Upper lobe of left lung (tissue), 6 donors: Measurements from ENCODE around the gene CMTR1. TPM values are rescaled to one million over a fixed set of nuclear protein-coding genes. Genes with fewer than 3 reads are reported as not detected.

Source experiments
- ATAC-seq, 2 donors: fragments of 200-7000 bp; cut with Tn5 transposase; one replicate each; pipeline ENCODE4 v1.9.1; 2022; ENCODE audit warnings: mild to moderate bottlenecking in 2 of 2, moderate library complexity in 2 of 2; ENCODE audit not compliant: low FRiP score in 2 of 2
- DNase-seq, 2 donors: peaks; one replicate each; pipeline ENCODE4 v3.0.0-alpha.2; 2019 to 2020
- H3K27ac ChIP-seq, 4 donors: fragments of 200-600 bp; sonication (generic); one replicate each; pipeline ENCODE4 v1.5.1; 2016 to 2019
- H3K27me3 ChIP-seq, 4 donors: fragments of 200-600 bp; sonication (generic); one replicate each; pipeline ENCODE4 v1.5.1; 2017 to 2019
- H3K36me3 ChIP-seq, 4 donors: fragments of 200-600 bp; sonication (generic); one replicate each; pipeline ENCODE4 v1.5.1; 2016 to 2019
- H3K4me1 ChIP-seq, 4 donors: fragments of 200-600 bp; sonication (generic); one replicate each; pipeline ENCODE4 v1.5.1; 2018 to 2019
- H3K4me3 ChIP-seq, 4 donors: fragments of 200-600 bp; sonication (generic); one replicate each; pipeline ENCODE4 v1.5.1; 2017 to 2019; ENCODE audit warnings: mild to moderate bottlenecking in 2 of 4, moderate library complexity in 1 of 4
- H3K9me3 ChIP-seq, 4 donors: fragments of 200-600 bp; sonication (generic); one replicate each; pipeline ENCODE4 v1.5.1; 2018 to 2019
- CTCF ChIP-seq, 6 experiments: fragments of 450-650 bp in 4 of 6; fragments of 200-600 bp in 2 of 6; sonication (generic) in 2 of 6; IDR thresholded peaks; one replicate each; pipeline ENCODE4 v1.5.1; 2016 to 2019; ENCODE audit warnings: antibody characterized with exemption in 6 of 6
- EP300 ChIP-seq, 4 donors: sonication (generic); formaldehyde crosslinking; IDR thresholded peaks; one replicate each; pipeline ENCODE4 v1.5.1; 2017; ENCODE audit warnings: antibody characterized with exemption in 4 of 4, control low read depth in 2 of 4
- POLR2A ChIP-seq, 4 donors: fragments of 450-650 bp; IDR thresholded peaks; one replicate each; pipeline ENCODE4 v1.5.1; 2016 to 2017; ENCODE audit warnings: antibody characterized with exemption in 4 of 4, mild to moderate bottlenecking in 2 of 4
- POLR2AphosphoS5 ChIP-seq, 2 donors: sonication (generic); formaldehyde crosslinking; IDR thresholded peaks; one replicate each; pipeline ENCODE4 v1.5.1; 2017; ENCODE audit warnings: antibody characterized with exemption in 2 of 2
- WGBS, 2 donors: methylation state at CpG; one replicate each; pipeline ENCODE4 v1.1.5; 2017 to 2018; 5-methylcytosine and 5-hydroxymethylcytosine counted together
- total RNA-seq, 6 donors: library from RNA; depleted of rRNA in 4 of 6; stranded (reverse); fragments of >200 nt in 4 of 6; gene quantifications; one replicate each; pipeline versions ENCODE4 v1.1.0 to v1.2.1, GENCODE V29; 2016 to 2021
- donor health status: DM: no; HTN: no; CAD: no; lungs with moderate emphysema.
- donor health status: DM: no; HTN: yes; CAD: no; lungs with severe emphysema.

CMTR1 gene
- total RNA-seq, 6 donors from 2014 or later, result 34.5 to 80.7 (median 38.1) TPM

GRCh38 chr6:37477656-37478435, 44.8 kb downstream of the CMTR1 start:
- H3K36me3 ChIP-seq, result peaks cover 14 to 100% (median 86%) of the 10 kb centered on the region in 4 donors
- TF ChIP-seq CTCF (IDR thresholded peaks at IDR 0.05) (no peak), EP300 (IDR thresholded peaks at IDR 0.05) (no peak), POLR2AphosphoS5 (IDR thresholded peaks at IDR 0.05) (no peak), POLR2A (IDR thresholded peaks at IDR 0.05) (no peak)

DNA sequence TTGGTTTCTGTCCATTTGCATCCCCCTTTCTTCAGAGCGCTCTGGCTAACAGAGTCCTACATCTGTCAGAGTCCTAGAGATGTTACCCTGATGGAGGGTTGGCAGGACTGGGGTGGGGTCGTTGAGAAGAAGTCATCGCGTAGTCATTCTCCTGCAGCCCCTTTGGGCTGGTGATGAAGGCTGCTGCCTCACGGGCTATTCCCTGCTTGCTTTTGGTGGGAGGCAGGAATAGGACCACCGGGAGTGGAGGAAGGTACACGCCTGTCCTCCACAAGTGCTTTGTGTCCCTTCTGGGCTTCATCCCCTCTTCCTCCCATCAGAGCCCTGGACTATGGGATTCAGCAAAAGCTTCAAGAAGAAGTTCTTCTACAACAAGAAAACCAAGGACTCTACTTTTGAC, 45.8 kb downstream of the CMTR1 start:
- Histone ChIP-seq H3K27me3 (no peaks in the 10 kb centered on the region), H3K27ac (no peak overlapping the region), H3K36me3 (peaks cover 14 to 100% (median 82%) of the 10 kb centered on the region in 4 donors), H3K4me3 (no peak overlapping the region), H3K9me3 (no peaks in the 10 kb centered on the region), H3K4me1 (no peaks in the 10 kb centered on the region)
- ATAC-seq (no peak), DNase-seq (no peak)
- TF ChIP-seq EP300 (IDR thresholded peaks at IDR 0.05), result no peak
- no peak for TF ChIP-seq POLR2AphosphoS5 (IDR thresholded peaks at IDR 0.05)
- 97 to 99% methylated on average over 6 to 7 of the region's 7 CpGs for WGBS, 2 donors

More at GRCh38 chr6:37477656-37478435, 44.8 kb downstream of the CMTR1 start:
- H3K4me3 ChIP-seq, result no peak overlapping the region
- ATAC-seq (no peak), DNase-seq (no peak)
- 89 to 92% methylated on average over 9 to 18 of the region's 18 CpGs for WGBS, 2 donors
- H3K9me3 ChIP-seq, result no peaks in the 10 kb centered on the region
- H3K27ac ChIP-seq, result no peak overlapping the region
- H3K27me3 ChIP-seq, result no peaks in the 10 kb centered on the region
- no peaks in the 10 kb centered on the region for H3K4me1 ChIP-seq

- DNase-seq (no peak), ATAC-seq (no peak)
- no peak overlapping the region for H3K4me3 ChIP-seq
- TF ChIP-seq POLR2A (IDR thresholded peaks at IDR 0.05), result no peak
- no peak for TF ChIP-seq POLR2AphosphoS5 (IDR thresholded peaks at IDR 0.05)
- no peak for TF ChIP-seq CTCF (IDR thresholded peaks at IDR 0.05)
- TF ChIP-seq EP300 (IDR thresholded peaks at IDR 0.05), result no peak
- peaks cover 13 to 98% (median 78%) of the 10 kb centered on the region in 4 donors for H3K36me3 ChIP-seq
- no peaks in the 10 kb centered on the region for H3K9me3 ChIP-seq
- no peaks in the 10 kb centered on the region for H3K27me3 ChIP-seq
- H3K27ac ChIP-seq, result no peak overlapping the region
- 94 to 96% methylated on average over 5 to 6 of the region's 6 CpGs for WGBS, 2 donors
- no peaks in the 10 kb centered on the region for H3K4me1 ChIP-seq
Observed at GRCh38 chr6:37479266-37479854, 46.3 kb downstream of the CMTR1 start.

DNA sequence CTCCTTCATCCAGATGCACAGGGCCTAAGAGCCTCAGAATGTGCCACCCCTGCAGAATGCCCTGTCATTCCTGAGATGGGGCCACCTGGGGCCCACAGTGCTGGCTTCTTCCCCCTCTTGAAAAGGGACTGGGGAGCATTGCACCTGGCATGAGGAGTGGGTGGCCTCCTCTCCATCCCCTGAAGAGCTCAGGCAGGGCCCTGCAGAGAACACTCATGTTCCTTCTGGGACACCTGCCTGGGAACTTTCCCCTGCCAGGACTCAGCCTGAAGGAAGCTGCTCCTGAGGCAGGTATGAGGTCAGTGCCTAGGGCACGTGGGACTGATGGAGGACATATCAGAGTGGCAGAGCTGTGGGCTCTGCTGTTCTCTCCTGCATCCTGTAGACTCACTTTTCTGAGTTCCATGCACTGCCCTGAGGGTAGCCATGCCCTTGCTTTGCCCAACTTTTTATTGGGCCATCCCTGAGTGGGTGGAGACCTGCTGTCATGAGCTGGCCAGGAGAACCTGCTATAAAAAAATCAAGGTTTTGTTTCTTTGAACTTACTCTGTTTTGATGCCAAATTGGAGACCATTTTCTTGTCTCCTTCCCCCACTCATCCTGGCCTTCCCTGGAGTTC, 47.2 kb downstream of the CMTR1 start:
- Histone ChIP-seq H3K36me3 (peaks cover 5 to 97% (median 72%) of the 10 kb centered on the region in 4 donors), H3K27me3 (no peaks in the 10 kb centered on the region), H3K4me1 (no peaks in the 10 kb centered on the region), H3K4me3 (no peak overlapping the region), H3K9me3 (no peaks in the 10 kb centered on the region), H3K27ac (no peak overlapping the region)
- DNase-seq, result no peak
- ATAC-seq, result no peak
- TF ChIP-seq POLR2A (IDR thresholded peaks at IDR 0.05) (no peak), EP300 (IDR thresholded peaks at IDR 0.05) (no peak), POLR2AphosphoS5 (IDR thresholded peaks at IDR 0.05) (no peak), CTCF (IDR thresholded peaks at IDR 0.05) (no peak)
- WGBS, 2 donors, result 78 to 100% methylated on average over 1 of the region's 1 CpG

DNA sequence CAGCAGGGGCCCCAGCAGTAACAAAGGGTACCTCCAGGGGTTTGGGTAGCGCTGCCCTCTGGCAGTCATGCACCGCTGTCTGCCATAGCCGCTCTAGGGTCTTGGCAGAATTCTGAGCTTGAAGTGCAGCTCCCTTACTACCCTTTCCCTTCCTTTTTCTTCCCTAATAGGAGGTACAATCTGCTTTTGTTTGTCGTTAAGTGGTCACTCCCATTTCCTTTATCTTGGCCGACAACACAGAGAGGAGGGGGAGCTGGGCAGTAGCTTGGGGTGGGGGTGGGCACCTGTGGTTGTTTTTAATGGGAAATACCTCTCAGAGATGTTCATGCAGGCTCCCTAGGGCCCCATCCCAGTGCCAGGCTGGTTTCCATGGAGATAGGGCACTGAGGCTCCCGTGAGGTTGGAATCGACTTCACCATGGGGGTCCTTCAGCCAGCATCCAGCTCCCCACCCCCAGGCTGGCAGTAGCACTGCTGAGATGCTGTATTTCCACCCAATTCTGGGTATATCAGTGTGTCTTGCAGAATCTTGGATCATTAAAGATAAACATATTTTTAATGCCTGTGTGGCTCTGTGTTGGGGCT, 48.0 kb downstream of the CMTR1 start:
- H3K36me3 ChIP-seq, result peaks cover 5 to 92% (median 64%) of the 10 kb centered on the region in 4 donors
- H3K9me3 ChIP-seq, result no peaks in the 10 kb centered on the region
- ATAC-seq (no peak), DNase-seq (no peak)
- no peaks in the 10 kb centered on the region for H3K27me3 ChIP-seq
- peaks cover 0 to 3% (median 0%) of the 10 kb centered on the region in 4 donors for H3K4me1 ChIP-seq
- 52 to 62% methylated on average over 7 of the region's 7 CpGs for WGBS, 2 donors
- H3K27ac ChIP-seq, result no peak overlapping the region
- H3K4me3 ChIP-seq, result no peak overlapping the region
- TF ChIP-seq CTCF (IDR thresholded peaks at IDR 0.05), result no peak
- no peak for TF ChIP-seq POLR2AphosphoS5 (IDR thresholded peaks at IDR 0.05)
- no peak for TF ChIP-seq POLR2A (IDR thresholded peaks at IDR 0.05)
- no peak for TF ChIP-seq EP300 (IDR thresholded peaks at IDR 0.05)
